Measurements from ENCODE around the gene TMEM242. TPM values are rescaled to one million over a fixed set of nuclear protein-coding genes. Genes with fewer than 3 reads are reported as not detected.

Gene TMEM242
- total and polyA plus RNA-seq, 2 of the 13 experiments (the other 11 are each of a cell fraction or from before 2014, with no cell fraction given) = 5.6 to 11.1 TPM

- no peak for FAIRE-seq
- TF ChIP-seq KLF15 (CRISPR knock-in tag; IDR thresholded peaks at IDR 0.05; ENCODE audit: borderline replicate concordance) (no peak), DR1 (CRISPR knock-in tag; IDR thresholded peaks at IDR 0.05) (no peak), ZNF10 (CRISPR knock-in tag; IDR thresholded peaks at IDR 0.05; ENCODE audit: borderline replicate concordance, low read depth) (no peak), BRD4 (CRISPR knock-in tag; IDR thresholded peaks at IDR 0.05) (no peak), ZMYM4 (CRISPR knock-in tag; IDR thresholded peaks at IDR 0.05) (0 out of 2 replicates have a peak, but pooled peaks have one; percentile 22), ZNF687 (CRISPR knock-in tag; IDR thresholded peaks at IDR 0.05) (peak; percentile 48), ISX (CRISPR knock-in tag; conservative IDR thresholded peaks at IDR 0.05) (no peak), CREB3 (CRISPR knock-in tag; IDR thresholded peaks at IDR 0.05) (no peak), HMGXB4 (CRISPR knock-in tag; IDR thresholded peaks at IDR 0.05; ENCODE audit: borderline replicate concordance in 1 of 2, low read depth in 1 of 2) (no peak), PHF8 (CRISPR knock-in tag; IDR thresholded peaks at IDR 0.05) (no peak), JUNB (CRISPR knock-in tag; IDR thresholded peaks at IDR 0.05; ENCODE audit: borderline replicate concordance) (no peak), ZNF773 (CRISPR knock-in tag; IDR thresholded peaks at IDR 0.05; ENCODE audit: borderline replicate concordance) (no peak), HBP1 (CRISPR knock-in tag; IDR thresholded peaks at IDR 0.05; ENCODE audit: low read depth) (no peak)
Observed at GRCh38 chr6:157269261-157269794, 54.0 kb downstream of the TMEM242 start.

More at GRCh38 chr6:157269261-157269794, 54.0 kb downstream of the TMEM242 start:
- no peak overlapping the region for H3K27ac ChIP-seq (ENCODE audit: extremely low read length, insufficient read depth, low read length)
- H3K9me3 ChIP-seq (ENCODE audit: low read length) = no peaks in the 10 kb centered on the region
- H3K36me3 ChIP-seq (replicated peaks in 1 of 2; ENCODE audit: control insufficient read depth in 1 of 2, insufficient read depth in 2 of 2, low read length in 2 of 2) = no peaks in the 10 kb centered on the region
- ATAC-seq = peak; percentile 17; the same call in 2 of the 3 replicates
- WGBS (ENCODE audit: low lambda C conversion rate) = 6% methylated on average over 16 of the region's 16 CpGs
- no peak overlapping the region; the same call in 1 of the 2 replicates for H3K9ac ChIP-seq (ENCODE audit: insufficient read depth, low read depth, low read length)
- no TSS peak for BruUV-seq (replicated peaks)
- H3K4me2 ChIP-seq (ENCODE audit: low read depth, low read length) = peak overlapping the region; percentile 69
- no peak overlapping the region for H2AFZ ChIP-seq (ENCODE audit: low read length)
- H3K79me2 ChIP-seq (ENCODE audit: insufficient read depth, low read length) = no peaks in the 10 kb centered on the region
- no peaks in the 10 kb centered on the region for H4K20me1 ChIP-seq (ENCODE audit: insufficient read depth, low read length)
- ChIA-PET POLR2A (no interaction called here), CTCF (ENCODE audit: low intra/inter-chr PET ratio, low total read pairs) (no interaction called here)
- peak overlapping the region in 1 of 3 experiments; percentile 40; a peak in 3 of 6 replicates for H3K4me3 ChIP-seq (replicated peaks in 1 of 3; ENCODE audit: insufficient read depth in 1 of 3, low read depth in 2 of 3, low read length in 3 of 3)
- intact Hi-C loops (cut with micrococcal nuclease; ENCODE audit: unreplicated experiment) (no loop called here), in situ Hi-C loops (cut with HindIII; ENCODE audit: extremely low pct_ligation_motif_present, low pct_unique_long_range_greater_than_20kb) (no loop called here)
- H3K4me1 ChIP-seq (ENCODE audit: insufficient read depth, low read length) = peaks cover 27% of the 10 kb centered on the region
- no peak for DNase-seq (ENCODE audit: low spot score)
- peaks cover 6 to 52% of the 10 kb centered on the region in 2 experiments; a peak in 4 of 5 replicates for H3K27me3 ChIP-seq (ENCODE audit: control insufficient read depth in 1 of 2, insufficient read depth in 2 of 2, low read length in 2 of 2)
